PC-9 (cell line): ENCODE measurements around the gene ENTHD1. TPM values are rescaled to one million over a fixed set of nuclear protein-coding genes. Genes with fewer than 3 reads are reported as not detected.

Experiments used
- BruUV-seq: library from RNA; stranded (reverse); fragments of 400-500 nt; replicated peaks from 2 replicates; lab custom pipeline; 2021; lab: Mats Ljungman, UMichigan
- CTCF ChIA-PET: fragments of 300-600 bp; sonication (Branson Sonifier 250); formaldehyde crosslinking; loops from one replicate; lab custom pipeline; 2022; ENCODE audit warnings: antibody characterized with exemption; lab: Charles Lee
- POLR2A ChIA-PET: fragments of 300-600 bp; sonication (Branson Sonifier 250); formaldehyde crosslinking; loops from one replicate; lab custom pipeline; 2022; ENCODE audit warnings: antibody characterized with exemption; ENCODE audit not compliant: unreplicated experiment; lab: Charles Lee
- DNase-seq, 2 experiments: peaks; one replicate each; pipeline versions ENCODE4 v3.0.0 to v3.0.0-alpha.2; 2015 to 2022; ENCODE audit warnings: mixed read lengths in 1 of 2
- H2AFZ ChIP-seq: fragments of 200-600 bp; sonication (generic); 2 replicates; pipeline ENCODE4 v1.8.1; 2017; ENCODE audit warnings: antibody characterized with exemption
- H3F3A ChIP-seq: fragments of 200-600 bp; sonication (generic); 2 replicates; pipeline ENCODE4 v1.8.1; 2017; ENCODE audit warnings: antibody characterized with exemption, mild to moderate bottlenecking, low read depth; ENCODE audit not compliant: insufficient read depth
- H3K27ac ChIP-seq: fragments of 200-600 bp; sonication (generic); 2 replicates; pipeline ENCODE4 v1.6.1; 2016; ENCODE audit warnings: mixed run types
- H3K27me3 ChIP-seq: fragments of 200-600 bp; sonication (generic); 2 replicates; pipeline ENCODE4 v1.6.1; 2016; ENCODE audit warnings: low read depth, mixed run types; ENCODE audit not compliant: insufficient read depth
- H3K36me3 ChIP-seq: fragments of 200-600 bp; sonication (generic); 2 replicates; pipeline ENCODE4 v1.6.1; 2016; ENCODE audit warnings: low read depth, mixed run types
- H3K4me1 ChIP-seq: fragments of 200-600 bp; sonication (generic); replicated peaks from 2 replicates; pipeline ENCODE4 v1.6.1; 2016; ENCODE audit warnings: mixed run types; ENCODE audit not compliant: insufficient read depth
- H3K4me2 ChIP-seq: fragments of 200-600 bp; sonication (generic); 2 replicates; pipeline ENCODE4 v1.6.1; 2017; ENCODE audit warnings: mixed run types
- H3K4me3 ChIP-seq: fragments of 200-600 bp; sonication (generic); 2 replicates; pipeline ENCODE4 v1.6.1; 2016; ENCODE audit warnings: mixed run types
- H3K79me2 ChIP-seq: fragments of 200-600 bp; sonication (generic); 2 replicates; pipeline ENCODE4 v1.6.1; 2017; ENCODE audit warnings: low read depth, mixed run types
- H3K9me2 ChIP-seq: fragments of 200-600 bp; sonication (generic); 2 replicates; pipeline ENCODE4 v1.8.1; 2017; ENCODE audit warnings: mild to moderate bottlenecking; ENCODE audit not compliant: insufficient read depth
- H3K9me3 ChIP-seq: fragments of 200-600 bp; sonication (generic); 2 replicates; pipeline ENCODE4 v1.8.1; 2016; ENCODE audit warnings: low read depth; ENCODE audit not compliant: insufficient read depth
- H4K20me1 ChIP-seq: fragments of 200-600 bp; sonication (generic); 2 replicates; pipeline ENCODE4 v1.8.1; 2017; ENCODE audit not compliant: insufficient read depth
- CTCF ChIP-seq: fragments of 200-600 bp; sonication (generic); conservative IDR thresholded peaks from 2 replicates; pipeline ENCODE4 v1.6.1; 2017; ENCODE audit warnings: mixed run types, antibody characterized with exemption, mild to moderate bottlenecking, moderate library complexity
- EZH2 ChIP-seq: fragments of 200-600 bp; sonication (generic); IDR thresholded peaks from 2 replicates; pipeline ENCODE4 v1.8.0; 2017; ENCODE audit warnings: antibody characterized with exemption, low read depth
- intact Hi-C: fragments of 100-400 bp; cut with micrococcal nuclease; formaldehyde crosslinking; loops from one replicate; pipeline ENCODE4 v1.10.0; 2022; ENCODE audit not compliant: unreplicated experiment
- total RNA-seq: library from RNA; stranded (reverse); gene quantifications from 2 replicates; pipeline ENCODE4 v1.2.3, GENCODE V29; 2021

ENTHD1 gene
- total RNA-seq, 1 experiment from 2014 or later = not detected

- Histone ChIP-seq H3K4me3 (no peak overlapping the region), H3K27me3 (peaks cover 92% of the 10 kb centered on the region), H2AFZ (no peak overlapping the region), H3K9me3 (no peaks in the 10 kb centered on the region), H3K36me3 (no peaks in the 10 kb centered on the region), H3K27ac (no peak overlapping the region), H3K4me2 (no peak overlapping the region), H3K4me1 (no peaks in the 10 kb centered on the region), H3K79me2 (no peaks in the 10 kb centered on the region), H4K20me1 (no peaks in the 10 kb centered on the region), H3F3A (no peaks in the 10 kb centered on the region), H3K9me2 (no peaks in the 10 kb centered on the region; the same call in 1 of the 2 replicates)
- no TSS peak for BruUV-seq
- intact Hi-C loops = no loop called here
- ChIA-PET POLR2A (no interaction called here), CTCF (no interaction called here)
- no peak for TF ChIP-seq CTCF
- TF ChIP-seq EZH2 = no peak
- DNase-seq = no peak
These were observed 14.1 kb upstream of the ENTHD1 start for GRCh38 chr22:39907605-39908097.

DNA sequence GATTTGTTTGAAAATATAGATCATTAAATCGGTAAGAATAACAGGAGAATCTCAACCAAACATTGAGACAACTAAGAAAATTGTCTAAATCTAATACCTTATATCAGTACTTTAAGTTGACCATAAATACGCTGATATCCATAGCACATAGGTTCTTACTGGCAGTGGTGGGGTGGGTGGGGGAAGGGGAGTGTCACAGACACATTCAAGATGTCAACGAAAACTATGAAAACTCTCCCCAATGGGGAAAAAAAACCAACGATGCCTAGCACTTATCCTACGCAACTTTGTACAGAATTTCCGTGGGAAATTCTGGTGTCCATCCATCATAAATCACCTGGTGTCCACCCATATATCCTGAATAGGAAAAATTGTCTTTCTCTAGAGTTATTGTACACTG lies 13.5 kb upstream of the ENTHD1 start:
- POLR2A ChIA-PET = no interaction called here
- H3F3A ChIP-seq = no peaks in the 10 kb centered on the region
- no peak for DNase-seq
- H3K36me3 ChIP-seq = no peaks in the 10 kb centered on the region
- H3K9me2 ChIP-seq = no peaks in the 10 kb centered on the region; the same call in 1 of the 2 replicates
- no peak overlapping the region for H2AFZ ChIP-seq
- CTCF ChIA-PET = no interaction called here
- H3K27me3 ChIP-seq = peaks cover 92% of the 10 kb centered on the region
- no peaks in the 10 kb centered on the region for H3K9me3 ChIP-seq
- H3K4me2 ChIP-seq = no peak overlapping the region
- TF ChIP-seq CTCF = no peak
- TF ChIP-seq EZH2 = no peak
- H3K4me3 ChIP-seq = no peak overlapping the region
- BruUV-seq = no TSS peak
- H4K20me1 ChIP-seq = no peaks in the 10 kb centered on the region
- intact Hi-C loops = no loop called here
- H3K27ac ChIP-seq = no peak overlapping the region
- H3K4me1 ChIP-seq = no peaks in the 10 kb centered on the region
- no peaks in the 10 kb centered on the region for H3K79me2 ChIP-seq

DNA sequence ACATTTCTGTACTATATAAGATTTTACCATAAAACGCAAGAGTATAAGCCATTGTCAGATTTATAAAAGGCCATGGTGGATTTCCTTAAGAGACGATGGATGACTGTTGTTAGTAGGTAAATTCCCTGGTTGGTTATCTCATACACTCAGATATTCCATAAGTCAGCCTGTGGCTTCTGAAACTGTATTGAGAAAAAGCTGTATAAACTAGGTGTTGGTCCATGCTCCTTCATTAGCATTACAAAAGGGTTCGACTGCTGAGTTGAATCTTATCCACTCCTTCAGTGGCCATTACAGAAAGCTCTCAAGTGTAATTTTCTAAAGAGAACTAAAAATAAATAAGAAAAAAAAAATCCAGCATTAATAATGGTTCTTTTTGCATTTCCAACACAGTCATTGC lies 12.6 kb upstream of the ENTHD1 start:
- Histone ChIP-seq H3K4me1 (no peaks in the 10 kb centered on the region), H3K4me2 (no peak overlapping the region), H2AFZ (no peak overlapping the region), H3K9me2 (no peaks in the 10 kb centered on the region; the same call in 1 of the 2 replicates), H3F3A (no peaks in the 10 kb centered on the region), H3K27me3 (peaks cover 94% of the 10 kb centered on the region), H3K79me2 (no peaks in the 10 kb centered on the region), H3K27ac (no peak overlapping the region), H3K4me3 (no peak overlapping the region), H3K36me3 (no peaks in the 10 kb centered on the region), H4K20me1 (no peaks in the 10 kb centered on the region), H3K9me3 (no peaks in the 10 kb centered on the region)
- intact Hi-C loops = no loop called here
- ChIA-PET CTCF (no interaction called here), POLR2A (no interaction called here)
- no TSS peak for BruUV-seq
- no peak for TF ChIP-seq EZH2
- no peak for TF ChIP-seq CTCF
- no peak for DNase-seq
